GM12801 (cell line): ENCODE measurements around the gene NRXN3.

Experiments
- CTCF ChIP-seq: IDR thresholded peaks from one replicate; pipeline ENCODE4 v1.5.1; 2011; ENCODE audit warnings: control low read depth; ENCODE audit not compliant: insufficient read length; ENCODE audit errors: extremely low read depth

NRXN3 gene

GRCh38 chr14:78356391-78356790 is 186.2 kb downstream of the NRXN3 start:
- no peak for TF ChIP-seq CTCF

GRCh38 chr14:78358591-78358990 is 188.4 kb downstream of the NRXN3 start:
- TF ChIP-seq CTCF: no peak

- no peak for TF ChIP-seq CTCF
Measured at GRCh38 chr14:78359581-78359980, 189.4 kb downstream of the NRXN3 start.

- no peak for TF ChIP-seq CTCF
Measured at GRCh38 chr14:78363008-78363407, 192.8 kb downstream of the NRXN3 start.

- no peak for TF ChIP-seq CTCF
Measured at GRCh38 chr14:78367355-78367754, 197.2 kb downstream of the NRXN3 start.

GRCh38 chr14:78383060-78383459 is 212.9 kb downstream of the NRXN3 start:
- TF ChIP-seq CTCF: no peak

GRCh38 chr14:78398216-78398615 is 228.0 kb downstream of the NRXN3 start:
- no peak for TF ChIP-seq CTCF
